H9 (cell line): ENCODE results near the gene NACC2. TPM values are rescaled to one million over a fixed set of nuclear protein-coding genes. Genes with fewer than 3 reads are reported as not detected.

Experiments
- DNase-seq: peaks from one replicate; pipeline ENCODE4 v3.0.0-alpha.2; 2017
- H2AFZ ChIP-seq: one replicate; pipeline ENCODE4 v1.6.1; 2013; ENCODE audit warnings: mild to moderate bottlenecking, low read length, control low read depth, moderate library complexity
- H2AK5ac ChIP-seq: 2 replicates; pipeline ENCODE4 v1.6.1; 2013; ENCODE audit warnings: low read length, control low read depth, mixed read lengths; ENCODE audit not compliant: insufficient read length
- H2BK120ac ChIP-seq: one replicate; pipeline ENCODE4 v1.6.1; 2013; ENCODE audit warnings: low read depth, mild to moderate bottlenecking, low read length, control low read depth, inconsistent platforms; ENCODE audit not compliant: poor library complexity, severe bottlenecking
- H2BK12ac ChIP-seq: 2 replicates; pipeline ENCODE4 v1.6.1; 2013; ENCODE audit warnings: low read length, control low read depth, mixed read lengths, low read depth; ENCODE audit not compliant: insufficient read length
- H2BK15ac ChIP-seq: 2 replicates; pipeline ENCODE4 v1.6.1; 2013; ENCODE audit warnings: low read depth, low read length, control low read depth
- H2BK20ac ChIP-seq: one replicate; pipeline ENCODE4 v1.6.1; 2013; ENCODE audit warnings: low read depth, mild to moderate bottlenecking, low read length, control low read depth, inconsistent platforms; ENCODE audit not compliant: poor library complexity, severe bottlenecking
- H2BK5ac ChIP-seq: 2 replicates; pipeline ENCODE4 v1.6.1; 2013; ENCODE audit warnings: low read length, control low read depth, mixed read lengths; ENCODE audit not compliant: insufficient read length
- H3K14ac ChIP-seq: 2 replicates; pipeline ENCODE4 v1.6.1; 2013; ENCODE audit warnings: low read length, control low read depth; ENCODE audit not compliant: insufficient read depth
- H3K18ac ChIP-seq: 2 replicates; pipeline ENCODE4 v1.6.1; 2013; ENCODE audit warnings: low read depth, mild to moderate bottlenecking, mixed read lengths, low read length, control low read depth; ENCODE audit not compliant: insufficient read length
- H3K23ac ChIP-seq: 2 replicates; pipeline ENCODE4 v1.6.1; 2013; ENCODE audit warnings: low read length, control low read depth, mixed read lengths, low read depth; ENCODE audit not compliant: insufficient read length
- H3K23me2 ChIP-seq: 2 replicates; pipeline ENCODE4 v1.6.1; 2013; ENCODE audit warnings: low read depth, mild to moderate bottlenecking, mixed read lengths, low read length, control low read depth; ENCODE audit not compliant: insufficient read length, poor library complexity, severe bottlenecking
- H3K27ac ChIP-seq: 2 replicates; pipeline ENCODE4 v1.5.1; 2013; ENCODE audit warnings: low read length, control low read depth, mixed read lengths, low read depth; ENCODE audit not compliant: insufficient read length
- H3K27me3 ChIP-seq: 2 replicates; pipeline ENCODE4 v1.6.1; 2013; ENCODE audit warnings: low read length, control low read depth, inconsistent platforms; ENCODE audit not compliant: insufficient read depth
- H3K4ac ChIP-seq: 2 replicates; pipeline ENCODE4 v1.6.1; 2013; ENCODE audit warnings: low read depth, mild to moderate bottlenecking, control low read depth, inconsistent platforms, low read length, moderate library complexity
- H3K4me1 ChIP-seq: 2 replicates; pipeline ENCODE4 v1.6.1; 2013; ENCODE audit warnings: low read length, control low read depth, inconsistent platforms; ENCODE audit not compliant: insufficient read depth
- H3K4me2 ChIP-seq: 2 replicates; pipeline ENCODE4 v1.6.1; 2013; ENCODE audit warnings: low read length, control low read depth, mixed read lengths; ENCODE audit not compliant: insufficient read length, insufficient read depth
- H3K56ac ChIP-seq: 2 replicates; pipeline ENCODE4 v1.6.1; 2013; ENCODE audit warnings: low read depth, mild to moderate bottlenecking, mixed read lengths, low read length, control low read depth; ENCODE audit not compliant: insufficient read length
- H3K79me1 ChIP-seq: 2 replicates; pipeline ENCODE4 v1.6.1; 2013; ENCODE audit warnings: low read depth, mild to moderate bottlenecking, moderate library complexity, low read length, control low read depth, inconsistent platforms; ENCODE audit not compliant: insufficient read depth, poor library complexity, severe bottlenecking
- H3K79me2 ChIP-seq: 2 replicates; pipeline ENCODE4 v1.6.1; 2013; ENCODE audit warnings: low read length, control low read depth, inconsistent platforms; ENCODE audit not compliant: insufficient read depth
- H3K9ac ChIP-seq: 2 replicates; pipeline ENCODE4 v1.6.1; 2013; ENCODE audit warnings: low read length, control low read depth, mixed read lengths; ENCODE audit not compliant: insufficient read length; ENCODE audit errors: extremely low read depth
- H3K9me3 ChIP-seq: one replicate; pipeline ENCODE4 v1.6.1; 2013; ENCODE audit warnings: low read depth, low read length, inconsistent platforms; ENCODE audit not compliant: control insufficient read depth
- H3T11ph ChIP-seq: one replicate; pipeline ENCODE4 v1.6.1; 2013; ENCODE audit warnings: mild to moderate bottlenecking, low read length, control low read depth, inconsistent platforms
- H4K20me1 ChIP-seq: one replicate; pipeline ENCODE4 v1.6.1; 2013; ENCODE audit not compliant: control insufficient read depth, insufficient read length, insufficient read depth
- H4K5ac ChIP-seq: 2 replicates; pipeline ENCODE4 v1.6.1; 2013; ENCODE audit warnings: low read depth, mild to moderate bottlenecking, mixed read lengths, low read length, control low read depth; ENCODE audit not compliant: insufficient read length
- H4K8ac ChIP-seq: replicated peaks from 2 replicates; pipeline ENCODE4 v1.6.1; 2013; ENCODE audit warnings: low read length, control low read depth, mixed read lengths, low read depth; ENCODE audit not compliant: insufficient read length
- H4K91ac ChIP-seq: 2 replicates; pipeline ENCODE4 v1.6.1; 2013; ENCODE audit warnings: low read depth, mild to moderate bottlenecking, moderate library complexity, mixed read lengths, low read length, control low read depth; ENCODE audit not compliant: insufficient read length
- H3K27ac Mint-ChIP-seq, 3 experiments: 2 replicates in 2 of 3; 3 replicates in 1 of 3; pipeline ENCODE4 v1.8.0; 2020 to 2021; ENCODE audit warnings: mixed read lengths in 3 of 3, mild to moderate bottlenecking in 1 of 3, moderate library complexity in 1 of 3
- H3K27me3 Mint-ChIP-seq: 2 replicates; pipeline ENCODE4 v1.8.0; 2021; ENCODE audit warnings: low read depth, mild to moderate bottlenecking, moderate library complexity, mixed read lengths
- H3K36me3 Mint-ChIP-seq, 3 experiments: 2 replicates in 2 of 3; 3 replicates in 1 of 3; pipeline ENCODE4 v1.8.0; 2020 to 2021; ENCODE audit warnings: low read depth in 3 of 3, mixed read lengths in 3 of 3; ENCODE audit not compliant: insufficient read depth in 1 of 3
- H3K4me1 Mint-ChIP-seq, 2 experiments: 2 replicates each; pipeline ENCODE4 v1.8.0; 2020; ENCODE audit warnings: mixed read lengths in 2 of 2
- H3K4me3 Mint-ChIP-seq, 2 experiments: 2 replicates in 1 of 2; 3 replicates in 1 of 2; pipeline ENCODE4 v1.8.0; 2020 to 2021; ENCODE audit warnings: mild to moderate bottlenecking in 2 of 2, mixed read lengths in 2 of 2, moderate library complexity in 1 of 2
- H3K9me3 Mint-ChIP-seq, 2 experiments: 2 replicates in 1 of 2; 3 replicates in 1 of 2; pipeline ENCODE4 v1.8.0; 2020; ENCODE audit warnings: mild to moderate bottlenecking in 2 of 2, mixed read lengths in 2 of 2, moderate library complexity in 1 of 2
- WGBS: extraction: QIAGEN DNeasy Blood & Tissue Kit; methylation state at CpG from one replicate; pipeline ENCODE4 v1.1.7; 2013; ENCODE audit warnings: missing lambda C conversion rate, low lambda C conversion rate, mixed read lengths; ENCODE audit not compliant: insufficient read length; ENCODE audit errors: extremely low coverage; 5-methylcytosine and 5-hydroxymethylcytosine counted together
- total RNA-seq: library from RNA; stranded (reverse); gene quantifications from 2 replicates; pipeline ENCODE4 v1.2.1, GENCODE V29; 2021
- TF ChIP-seq, protein P1 (sequence below): fragments of 200-600 bp; sonication (generic); conservative IDR thresholded peaks from 3 replicates; pipeline ENCODE4 v1.8.0; 2021; ENCODE audit warnings: antibody characterized with exemption, mild to moderate bottlenecking

The NACC2 gene
- total RNA-seq, 1 experiment from 2014 or later, result 11.5 TPM

- Histone ChIP-seq H2AFZ (no peak overlapping the region), H3K23me2 (no peaks in the 10 kb centered on the region), H3K27ac (no peak overlapping the region), H3K4me1 (no peaks in the 10 kb centered on the region; the same call in 1 of the 2 replicates), H4K5ac (no peak overlapping the region), H2BK20ac (no peak overlapping the region), H3K79me2 (no peaks in the 10 kb centered on the region), H4K91ac (no peak overlapping the region), H4K8ac (no peak overlapping the region), H2BK120ac (no peak overlapping the region), H3K79me1 (no peaks in the 10 kb centered on the region), H3K27me3 (no peaks in the 10 kb centered on the region), H2AK5ac (no peak overlapping the region), H3T11ph (no peak overlapping the region), H3K4ac (no peak overlapping the region), H2BK12ac (no peak overlapping the region), H3K56ac (no peak overlapping the region), H3K14ac (no peak overlapping the region), H3K18ac (no peak overlapping the region), H3K4me2 (no peak overlapping the region), H2BK5ac (no peak overlapping the region), H3K9ac (no peak overlapping the region), H2BK15ac (no peak overlapping the region), H4K20me1 (no peaks in the 10 kb centered on the region), H3K9me3 (no peaks in the 10 kb centered on the region), H3K23ac (no peak overlapping the region)
- H3K4me3 Mint-ChIP-seq, result no peak overlapping the region
- TF ChIP-seq, protein P1, sequence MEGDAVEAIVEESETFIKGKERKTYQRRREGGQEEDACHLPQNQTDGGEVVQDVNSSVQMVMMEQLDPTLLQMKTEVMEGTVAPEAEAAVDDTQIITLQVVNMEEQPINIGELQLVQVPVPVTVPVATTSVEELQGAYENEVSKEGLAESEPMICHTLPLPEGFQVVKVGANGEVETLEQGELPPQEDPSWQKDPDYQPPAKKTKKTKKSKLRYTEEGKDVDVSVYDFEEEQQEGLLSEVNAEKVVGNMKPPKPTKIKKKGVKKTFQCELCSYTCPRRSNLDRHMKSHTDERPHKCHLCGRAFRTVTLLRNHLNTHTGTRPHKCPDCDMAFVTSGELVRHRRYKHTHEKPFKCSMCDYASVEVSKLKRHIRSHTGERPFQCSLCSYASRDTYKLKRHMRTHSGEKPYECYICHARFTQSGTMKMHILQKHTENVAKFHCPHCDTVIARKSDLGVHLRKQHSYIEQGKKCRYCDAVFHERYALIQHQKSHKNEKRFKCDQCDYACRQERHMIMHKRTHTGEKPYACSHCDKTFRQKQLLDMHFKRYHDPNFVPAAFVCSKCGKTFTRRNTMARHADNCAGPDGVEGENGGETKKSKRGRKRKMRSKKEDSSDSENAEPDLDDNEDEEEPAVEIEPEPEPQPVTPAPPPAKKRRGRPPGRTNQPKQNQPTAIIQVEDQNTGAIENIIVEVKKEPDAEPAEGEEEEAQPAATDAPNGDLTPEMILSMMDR, result no peak
- no peaks in the 10 kb centered on the region for H3K9me3 Mint-ChIP-seq
- no peaks in the 10 kb centered on the region for H3K36me3 Mint-ChIP-seq
- H3K4me1 Mint-ChIP-seq, result peaks cover 10 to 31% of the 10 kb centered on the region in 2 experiments
- WGBS, result no CpG with 5 or more reads among the region's 13 CpGs
- H3K27me3 Mint-ChIP-seq, result peaks cover 1% of the 10 kb centered on the region; the same call in 1 of the 2 replicates
- DNase-seq, result no peak
- H3K27ac Mint-ChIP-seq, result no peak overlapping the region
Measured at GRCh38 chr9:136142859-136143214, 47.7 kb upstream of the NACC2 start.
